ENCODE results near the gene NINL.

- TF ChIP-seq CTCF (IDR thresholded peaks at IDR 0.05; ENCODE audit: low read depth, low read length, poor library complexity, severe bottlenecking) (no peak), EZH2phosphoT487 (IDR thresholded peaks at IDR 0.05; ENCODE audit: borderline replicate concordance, low read length) (no peak)
These were observed 89.0 kb downstream of the NINL start for GRCh38 chr20:25496165-25496967.

All from DOHH2 (cell line).